GM13976 (cell line): Measurements from ENCODE around the gene C4A.
A peak's percentile ranks its signal among the peaks of the same experiment; 100 is the strongest.

Source experiments
- DNase-seq: peaks from one replicate; pipeline ENCODE4 v3.0.0; 2012; ENCODE audit warnings: low spot score
- CTCF ChIP-seq: IDR thresholded peaks from 2 replicates; pipeline ENCODE4 v1.5.1; 2012; ENCODE audit warnings: borderline replicate concordance, mild to moderate bottlenecking; ENCODE audit not compliant: insufficient read depth; ENCODE audit errors: extremely low read depth, missing control alignments, control extremely low read depth
- in situ Hi-C: fragments of 300-500 bp; cut with MboI; formaldehyde crosslinking; loops from one replicate; pipeline ENCODE4 v1.12.0; 2022; ENCODE audit warnings: low sequenced_read_pairs, mixed read lengths, inconsistent platforms; ENCODE audit not compliant: unreplicated experiment

The C4A gene

GRCh38 chr6:31958741-31959739 is 22.8 kb upstream of the C4A start, which contains the start of the genes NELFE and SKIC2:
NELFE (minus strand) TSS chr6:31958971; CDS start chr6:31958446, 525 bp downstream.
SKIC2 (plus strand) TSS chr6:31959175; CDS start chr6:31959193, 18 bp downstream.
- TF ChIP-seq CTCF: no peak
- peak; percentile 100 for DNase-seq
- in situ Hi-C loops: loop anchor here (10.0 kb wide), 1 partner anchor 274 kb away; the partner anchor contains the start of gene LY6G5C

GRCh38 chr6:31961616-31962015 is 20.2 kb upstream of the C4A start:
- TF ChIP-seq CTCF: no peak
- no peak for DNase-seq
- in situ Hi-C loops: no loop called here

- DNase-seq: no peak
- TF ChIP-seq CTCF: no peak
- in situ Hi-C loops: no loop called here
These were observed 17.9 kb upstream of the C4A start for GRCh38 chr6:31963921-31964320.

DNA sequence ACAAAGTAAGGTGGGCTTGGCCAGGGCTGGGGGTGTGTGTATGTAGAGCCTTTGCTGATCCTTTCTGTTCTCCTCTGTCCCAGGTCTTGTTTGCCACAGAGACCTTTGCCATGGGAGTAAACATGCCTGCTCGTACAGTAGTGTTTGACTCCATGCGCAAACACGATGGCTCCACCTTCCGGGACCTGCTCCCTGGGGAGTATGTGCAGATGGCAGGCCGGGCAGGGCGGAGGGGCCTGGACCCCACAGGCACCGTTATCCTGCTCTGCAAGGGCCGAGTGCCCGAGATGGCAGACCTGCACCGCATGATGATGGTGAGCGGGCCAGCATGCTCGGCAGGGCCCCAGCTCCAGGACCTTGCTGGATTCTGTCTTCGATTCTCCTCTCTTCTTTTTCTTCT is 16.2 kb upstream of the C4A start:
- no peak for TF ChIP-seq CTCF
- no peak for DNase-seq
- in situ Hi-C loops: no loop called here

GRCh38 chr6:31966506-31966905 is 15.4 kb upstream of the C4A start:
- DNase-seq: no peak
- no peak for TF ChIP-seq CTCF
- in situ Hi-C loops: no loop called here

DNA sequence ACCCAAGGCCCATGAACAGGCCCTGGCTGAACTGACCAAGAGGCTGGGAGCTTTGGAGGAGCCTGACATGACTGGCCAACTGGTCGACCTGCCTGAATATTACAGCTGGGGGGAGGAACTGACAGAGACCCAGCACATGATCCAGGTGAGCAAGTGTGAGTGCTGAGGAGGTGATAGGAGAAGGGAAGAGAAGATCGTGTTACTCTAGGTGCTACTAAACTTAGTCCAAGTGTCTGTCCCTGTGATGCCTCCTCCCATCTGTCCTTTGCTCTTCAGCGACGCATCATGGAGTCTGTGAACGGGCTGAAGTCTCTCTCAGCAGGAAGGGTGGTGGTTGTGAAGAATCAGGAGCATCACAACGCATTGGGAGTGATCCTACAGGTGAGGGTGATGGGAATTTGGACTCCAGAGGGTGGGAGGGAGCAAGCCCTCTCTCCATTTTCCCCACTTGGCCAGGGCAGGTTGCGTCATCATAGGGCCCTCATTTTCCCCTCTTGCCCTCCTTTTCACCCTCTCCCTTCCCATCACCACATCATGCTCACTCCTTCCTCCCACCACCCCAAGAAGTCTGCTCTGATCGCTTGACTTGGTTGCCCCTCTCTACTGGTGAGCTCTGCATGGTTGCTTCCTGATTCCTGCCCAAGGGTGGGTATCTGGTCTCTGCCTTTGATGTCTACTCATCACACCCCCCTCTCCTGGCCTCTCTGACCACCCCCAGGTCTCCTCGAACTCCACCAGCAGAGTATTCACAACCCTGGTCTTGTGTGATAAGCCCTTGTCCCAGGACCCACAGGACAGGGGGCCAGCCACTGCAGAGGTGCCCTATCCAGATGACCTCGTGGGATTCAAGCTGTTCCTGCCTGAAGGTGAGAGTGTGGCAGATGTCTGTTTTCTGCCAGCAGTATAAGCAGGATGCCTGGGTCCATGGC is 14.6 kb upstream of the C4A start:
- no peak for DNase-seq
- no peak for TF ChIP-seq CTCF
- in situ Hi-C loops: no loop called here
